ENCODE results near the gene FIBCD1.
"Not testable (repeated sequence)": the region's sequence is repeated elsewhere in the genome, so short reads cannot be mapped to it uniquely, and the experiment has no call there.

FIBCD1 gene

GRCh38 chr9:130973686-130974281, 34.7 kb upstream of the FIBCD1 start:
- DNase-seq (ENCODE audit: low read depth): no peak

GRCh38 chr9:130972957-130973685, 34.1 kb upstream of the FIBCD1 start:
- DNase-seq (ENCODE audit: low read depth): no peak

- no peak for DNase-seq (ENCODE audit: low read depth)
Observed at GRCh38 chr9:130972277-130972956, 33.4 kb upstream of the FIBCD1 start.

GRCh38 chr9:130971294-130971849, 32.3 kb upstream of the FIBCD1 start:
- DNase-seq (ENCODE audit: low read depth): no peak

GRCh38 chr9:130970855-130971254, 31.8 kb upstream of the FIBCD1 start:
- DNase-seq (ENCODE audit: low read depth): no peak

GRCh38 chr9:130970052-130970451, 31.0 kb upstream of the FIBCD1 start:
- no peak for DNase-seq (ENCODE audit: low read depth)

- no peak for DNase-seq (ENCODE audit: low read depth)
Observed at GRCh38 chr9:130965680-130966079, 26.6 kb upstream of the FIBCD1 start.

GRCh38 chr9:130963916-130964315, 24.9 kb upstream of the FIBCD1 start:
- no peak for DNase-seq (ENCODE audit: low read depth)

- no peak for DNase-seq (ENCODE audit: low read depth)
Observed at GRCh38 chr9:130963337-130963908, 24.4 kb upstream of the FIBCD1 start.

GRCh38 chr9:130962418-130963316, 23.6 kb upstream of the FIBCD1 start:
- no peak for DNase-seq (ENCODE audit: low read depth)

- no peak for DNase-seq (ENCODE audit: low read depth)
Observed at GRCh38 chr9:130961511-130962300, 22.7 kb upstream of the FIBCD1 start.

- no peak for DNase-seq (ENCODE audit: low read depth)
Observed at GRCh38 chr9:130960522-130961378, 21.7 kb upstream of the FIBCD1 start.

GRCh38 chr9:130959809-130960334, 20.8 kb upstream of the FIBCD1 start:
- DNase-seq (ENCODE audit: low read depth): no peak

- not testable (repeated sequence) for DNase-seq (ENCODE audit: low read depth)
Observed at GRCh38 chr9:130958564-130958963, 19.5 kb upstream of the FIBCD1 start.

- DNase-seq (ENCODE audit: low read depth): no peak
Observed at GRCh38 chr9:130957451-130958203, 18.6 kb upstream of the FIBCD1 start.

GRCh38 chr9:130956636-130957450, 17.8 kb upstream of the FIBCD1 start:
- no peak for DNase-seq (ENCODE audit: low read depth)

- no peak for DNase-seq (ENCODE audit: low read depth)
Observed at GRCh38 chr9:130955947-130956621, 17.0 kb upstream of the FIBCD1 start.

All from stimulated activated CD4-positive, alpha-beta T cell treated with anti-CD3 and anti-CD28 coated beads, Interleukin-2, amount 100 ng/mL, for 4 hours (primary cell).